D341Med (cell line): ENCODE results near the gene TSSC4.

Source experiments
- DNase-seq: peaks from one replicate; pipeline ENCODE4 v3.0.0; 2012; ENCODE audit warnings: low spot score

The TSSC4 gene

DNA sequence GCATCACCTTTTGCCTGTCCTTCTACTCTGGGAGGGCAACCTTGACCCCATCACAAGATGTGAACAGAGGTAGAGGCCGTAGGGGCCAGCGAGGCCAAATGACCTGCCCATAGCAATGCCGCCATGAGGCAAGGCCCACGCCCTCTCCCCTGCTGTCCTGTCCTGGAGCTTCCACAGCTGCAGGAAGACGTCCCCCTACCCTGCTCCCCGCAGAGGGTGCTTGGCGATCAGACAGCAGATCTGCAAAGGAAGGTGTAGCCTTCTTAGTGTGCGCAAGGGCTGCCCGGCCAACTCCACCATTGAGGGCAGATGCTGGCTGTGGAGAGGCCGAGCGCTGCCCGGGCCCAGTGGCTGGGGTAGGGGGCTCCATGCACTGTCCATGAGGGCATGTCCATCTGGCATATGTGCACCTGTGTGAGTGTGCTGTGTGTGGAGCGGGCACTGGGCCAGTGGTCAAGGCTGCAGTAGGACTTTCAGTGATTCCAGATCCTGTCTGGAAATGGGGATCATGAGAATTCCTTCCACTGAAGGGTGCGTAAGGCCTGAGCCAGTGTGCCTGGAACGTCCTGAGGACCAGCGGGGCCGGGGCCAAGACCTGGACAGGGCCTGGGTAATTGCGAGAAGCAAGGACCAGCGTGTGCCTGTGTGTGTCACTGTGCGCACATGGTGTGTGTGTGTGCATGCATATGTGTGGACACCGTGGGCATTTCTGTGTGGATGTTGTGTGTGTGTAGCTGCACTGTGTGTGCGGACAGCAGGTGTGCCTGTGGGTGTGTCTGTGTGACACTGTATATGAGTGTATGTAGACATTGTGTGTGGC is 32.8 kb downstream of the TSSC4 start:
- no peak for DNase-seq

GRCh38 chr11:2434008-2434407 is 33.5 kb downstream of the TSSC4 start:
- DNase-seq = no peak

GRCh38 chr11:2434506-2435255 is 34.1 kb downstream of the TSSC4 start:
- DNase-seq = no peak

DNA sequence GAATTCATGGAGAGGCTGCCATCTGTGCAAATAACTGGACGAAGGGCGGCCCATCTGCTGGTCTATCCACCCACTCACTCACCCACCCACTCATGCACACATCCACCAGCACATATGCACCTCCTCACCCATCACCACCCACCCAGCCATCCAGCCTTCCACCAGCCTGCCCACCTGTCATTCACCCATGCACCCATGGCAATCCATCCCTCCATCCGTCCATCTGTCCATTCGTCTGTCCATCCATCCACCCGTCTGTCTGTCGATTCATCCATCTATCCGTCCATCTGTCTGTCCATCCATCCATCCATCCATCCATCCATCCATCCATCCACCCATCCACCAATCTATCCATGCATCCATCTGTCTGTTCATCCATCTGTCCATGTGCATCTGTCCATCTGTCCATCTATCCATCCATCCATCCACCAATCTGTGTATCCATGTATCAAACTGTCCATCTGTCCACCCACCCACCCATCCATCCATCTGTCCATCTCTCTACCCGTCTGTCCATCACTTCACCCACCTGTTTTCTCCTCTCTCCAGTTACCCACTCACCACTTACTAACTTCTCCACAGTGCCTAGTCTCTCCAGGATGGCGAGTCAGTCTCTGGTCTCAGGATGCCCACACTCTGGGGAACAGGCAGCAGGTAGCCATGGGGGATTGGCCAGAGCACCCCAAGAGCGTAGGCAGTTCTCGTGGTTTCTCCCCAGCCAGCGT is 34.9 kb downstream of the TSSC4 start:
- no peak for DNase-seq

DNA sequence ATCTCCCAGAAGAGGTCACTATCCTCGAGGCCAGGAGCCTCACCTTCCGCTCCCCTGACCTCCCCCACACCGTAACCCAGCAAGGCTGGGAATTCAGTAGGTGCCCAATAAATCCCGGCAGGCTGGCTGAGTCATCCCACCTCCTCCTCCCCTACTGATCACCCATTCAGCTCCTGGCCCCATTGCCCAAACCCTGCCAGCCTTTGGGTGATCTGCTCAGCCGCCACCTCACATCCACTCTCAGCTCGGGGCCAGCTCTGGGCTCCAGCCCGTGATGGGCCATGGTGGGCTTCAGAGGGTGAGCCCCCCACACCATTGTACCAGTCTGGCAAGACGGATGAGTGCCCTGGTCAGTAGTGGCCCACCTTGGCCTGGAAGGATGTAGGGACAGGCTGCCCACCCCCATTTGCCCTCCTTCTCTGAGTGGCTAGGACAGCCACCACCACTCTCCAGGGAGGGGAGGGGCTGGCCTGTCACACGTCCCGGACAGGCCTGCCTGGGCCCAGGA is 35.5 kb downstream of the TSSC4 start:
- no peak for DNase-seq

DNA sequence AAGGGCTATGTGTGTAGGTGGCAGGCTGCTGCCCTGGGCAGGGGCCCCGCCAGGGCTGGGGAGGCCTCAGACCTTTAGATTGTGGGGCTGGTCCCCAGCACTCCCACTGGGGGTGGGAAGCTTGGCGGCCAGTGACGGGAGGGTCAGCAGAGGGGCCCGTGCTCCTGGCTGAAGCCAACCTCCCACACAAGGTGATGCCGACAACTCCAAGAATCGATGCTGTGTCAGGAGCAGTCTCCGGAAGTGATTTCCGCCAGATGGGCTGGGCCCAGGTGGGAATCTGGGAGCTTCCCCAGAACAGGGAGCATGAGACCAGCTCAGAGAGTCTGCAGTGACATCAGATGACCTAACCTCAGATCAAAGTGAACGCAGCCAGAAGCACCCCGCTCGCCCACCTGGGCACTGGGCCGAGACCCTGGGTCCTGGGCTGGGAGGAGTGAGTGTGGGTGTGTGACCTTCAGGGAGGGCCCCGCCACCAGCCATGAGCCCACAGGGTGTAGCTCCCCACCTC is 36.0 kb downstream of the TSSC4 start:
- DNase-seq = no peak

DNA sequence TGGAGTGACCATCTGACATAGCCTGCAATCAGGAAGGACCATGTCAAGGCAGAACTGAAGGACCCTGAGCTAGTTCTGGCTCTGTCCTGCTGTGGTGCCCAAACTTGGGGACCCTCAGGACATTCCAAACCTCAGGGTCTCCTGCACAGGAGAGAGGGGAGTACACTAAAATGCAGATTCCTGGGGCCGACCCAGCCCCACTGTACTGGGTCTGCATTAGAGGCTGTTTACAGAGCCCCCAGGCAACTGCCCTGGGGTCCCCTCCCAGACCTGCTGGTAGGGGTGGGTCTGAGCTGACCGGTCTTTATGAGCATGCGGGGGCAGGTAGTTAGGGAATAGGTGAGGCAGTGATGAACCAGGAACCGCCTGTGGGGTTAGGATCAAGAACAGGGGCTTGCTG is 37.0 kb downstream of the TSSC4 start:
- no peak for DNase-seq

GRCh38 chr11:2439820-2440219 is 39.3 kb downstream of the TSSC4 start:
- no peak for DNase-seq

DNA sequence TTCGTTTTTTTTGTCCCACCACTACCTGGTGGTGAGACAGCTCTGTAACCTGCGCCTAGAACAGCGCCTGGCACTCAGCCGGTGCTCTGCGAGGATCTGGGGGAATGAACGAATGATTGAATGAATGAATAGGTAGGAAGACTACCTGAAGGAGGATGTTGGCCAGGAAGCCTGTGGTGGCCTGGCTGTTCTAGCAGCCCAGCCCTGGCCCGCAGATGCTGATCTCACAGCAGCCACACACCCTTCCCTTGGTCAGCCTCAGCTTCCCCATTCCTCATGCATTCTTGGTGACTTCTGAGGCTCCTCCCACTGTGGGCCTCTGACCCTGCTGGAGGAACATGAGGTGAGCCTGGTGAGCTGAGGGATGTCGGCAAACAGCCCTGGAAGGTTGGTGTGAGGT is 40.1 kb downstream of the TSSC4 start:
- no peak for DNase-seq

GRCh38 chr11:2441171-2441570 is 40.6 kb downstream of the TSSC4 start:
- DNase-seq = no peak

DNA sequence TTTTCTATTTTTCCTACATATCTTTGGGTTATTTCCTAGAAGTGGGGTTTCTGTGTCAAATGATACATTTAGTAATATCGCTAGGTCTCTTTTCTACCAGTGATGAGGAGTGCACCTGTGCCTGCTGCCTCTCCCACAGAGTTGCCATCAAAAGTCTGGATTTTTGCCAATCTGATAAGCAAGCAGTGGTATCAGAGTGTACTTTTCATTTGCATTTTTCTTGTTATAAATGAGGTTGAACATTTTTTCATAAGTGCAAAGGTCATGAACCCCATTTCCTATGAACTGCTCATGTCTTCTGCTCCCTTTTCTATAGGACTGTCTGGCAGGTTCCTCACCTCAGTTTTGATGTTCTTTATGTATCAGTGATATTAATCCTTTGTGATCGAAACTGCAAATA is 42.0 kb downstream of the TSSC4 start:
- no peak for DNase-seq

- DNase-seq = no peak
Observed at GRCh38 chr11:2443406-2443805, 42.9 kb downstream of the TSSC4 start.

DNA sequence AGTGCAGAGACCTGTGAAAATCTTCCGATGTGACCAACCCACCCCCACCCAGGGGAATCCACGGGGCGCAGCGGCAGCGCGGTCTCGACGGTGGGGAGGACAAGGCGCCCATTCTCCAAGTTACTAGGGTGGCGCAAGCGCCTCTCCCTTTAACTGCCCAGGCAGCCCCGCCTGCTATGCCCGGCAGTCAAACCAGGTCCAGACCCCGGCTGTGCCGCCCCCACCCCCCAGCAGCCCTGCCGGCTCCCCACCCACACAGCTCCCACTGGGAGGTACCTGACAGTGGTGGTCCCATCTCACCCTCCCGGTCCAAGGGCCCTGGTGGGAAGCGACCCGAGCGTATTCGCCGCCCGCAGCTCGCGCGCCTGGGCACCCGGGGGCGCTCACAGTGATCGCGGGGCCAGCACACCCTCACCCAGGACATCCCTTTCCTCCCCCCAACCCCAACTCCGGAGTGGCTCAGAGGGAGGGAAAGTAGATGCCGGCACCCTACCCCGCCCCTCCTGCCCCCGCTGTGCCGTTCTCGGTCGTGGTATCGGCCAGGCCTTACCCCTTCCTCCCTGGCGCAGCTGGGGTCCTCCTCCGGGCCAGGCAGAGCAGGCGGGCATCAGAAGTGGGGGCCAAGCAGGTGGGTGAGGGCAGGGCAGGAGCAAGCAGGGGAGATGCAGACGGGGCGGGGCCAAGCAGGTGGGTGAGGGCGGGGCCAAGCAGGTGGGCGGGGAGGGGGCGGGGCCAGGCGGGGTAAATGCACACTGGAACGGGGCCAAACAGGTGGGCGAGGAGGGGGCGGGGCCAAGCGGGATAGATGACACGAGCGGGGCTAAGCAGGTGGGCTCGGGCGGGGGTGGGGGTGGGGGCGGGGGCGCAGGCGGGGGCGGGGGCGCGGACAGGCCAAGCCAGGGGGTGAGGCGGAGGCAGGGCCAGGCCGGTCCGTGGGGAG is 43.6 kb downstream of the TSSC4 start, which contains the start of gene TRPM5:
TSS of gene TRPM5 (minus strand) at position 634 of the 940 bp plus-strand sequence. CDS start 21,478 bp downstream, outside the sequence.
- DNase-seq = no peak

DNA sequence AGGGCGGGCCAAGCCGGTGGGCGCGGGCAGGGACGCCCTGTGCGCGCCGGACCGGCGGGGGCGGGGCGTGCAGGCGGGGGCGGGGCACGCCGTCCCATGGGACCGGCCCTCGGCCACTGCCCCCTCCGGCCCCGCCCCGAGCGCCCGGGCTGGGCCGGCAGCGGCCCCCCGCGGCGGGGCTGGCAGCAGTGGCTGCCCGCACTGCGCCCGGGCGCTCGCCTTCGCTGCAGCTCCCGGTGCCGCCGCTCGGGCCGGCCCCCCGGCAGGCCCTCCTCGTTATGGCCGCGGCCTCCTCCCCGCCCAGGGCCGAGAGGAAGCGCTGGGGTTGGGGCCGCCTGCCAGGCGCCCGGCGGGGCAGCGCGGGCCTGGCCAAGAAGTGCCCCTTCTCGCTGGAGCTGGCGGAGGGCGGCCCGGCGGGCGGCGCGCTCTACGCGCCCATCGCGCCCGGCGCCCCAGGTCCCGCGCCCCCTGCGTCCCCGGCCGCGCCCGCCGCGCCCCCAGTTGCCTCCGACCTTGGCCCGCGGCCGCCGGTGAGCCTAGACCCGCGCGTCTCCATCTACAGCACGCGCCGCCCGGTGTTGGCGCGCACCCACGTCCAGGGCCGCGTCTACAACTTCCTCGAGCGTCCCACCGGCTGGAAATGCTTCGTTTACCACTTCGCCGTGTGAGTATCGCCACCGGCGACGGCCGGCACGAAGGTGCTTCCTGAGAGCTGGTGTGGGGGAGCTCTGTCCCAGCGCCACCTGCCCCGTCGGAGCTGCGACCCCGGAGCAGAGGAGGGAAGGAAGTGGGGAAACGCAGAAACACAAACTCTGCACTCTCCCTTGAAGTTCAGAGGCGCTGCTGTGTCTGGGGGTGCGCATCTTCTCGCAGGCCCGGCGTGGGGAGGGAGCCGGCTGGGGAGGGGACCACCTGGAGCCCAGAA is 44.5 kb downstream of the TSSC4 start, which contains the start of gene KCNQ1:
TSS of gene KCNQ1 (plus strand) at position 188 of the 925 bp plus-strand sequence. CDS start at position 279, 91 bp downstream.
- DNase-seq = peak; percentile 64

DNA sequence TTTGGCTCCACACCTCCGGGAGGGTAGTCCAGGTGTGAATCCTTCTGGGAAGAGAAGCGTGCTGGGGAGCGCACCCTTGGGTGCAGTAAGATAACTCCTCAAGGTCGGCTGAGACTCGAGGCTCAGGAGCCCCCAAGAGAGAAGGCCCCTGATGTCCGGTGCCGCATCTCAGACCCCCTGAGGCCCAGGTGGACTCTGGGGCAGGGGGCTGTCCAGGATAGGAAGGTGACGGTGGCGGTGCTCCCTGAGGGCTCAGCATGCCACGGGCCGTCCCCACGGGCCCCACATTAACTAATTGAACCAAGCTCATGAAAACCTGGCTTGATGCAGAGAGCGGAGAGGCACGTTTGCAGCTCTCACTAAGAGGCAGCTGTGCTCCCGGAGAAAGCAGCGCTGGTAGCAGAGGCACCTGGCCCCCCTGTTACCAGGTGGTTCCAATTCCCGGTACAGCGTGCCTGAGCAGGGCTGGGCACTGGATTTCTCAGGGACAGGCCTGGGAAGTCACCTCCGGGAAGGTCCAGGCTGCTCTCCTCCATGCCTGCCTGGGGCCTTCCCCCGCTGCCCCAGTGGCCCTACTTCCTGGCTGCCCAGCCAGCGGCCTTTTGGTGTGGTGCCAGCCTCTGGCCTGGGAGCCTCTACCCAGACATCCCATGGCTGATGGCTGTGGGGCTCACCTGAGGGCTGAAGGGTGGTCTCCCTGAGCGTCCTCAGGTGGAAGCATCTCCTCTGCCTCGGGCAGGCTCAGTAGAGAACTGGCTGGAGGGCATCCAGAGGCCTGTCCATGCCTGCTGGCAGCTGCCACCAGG is 45.4 kb downstream of the TSSC4 start:
- DNase-seq = no peak

GRCh38 chr11:2446590-2447252 is 46.2 kb downstream of the TSSC4 start:
- DNase-seq = no peak

- no peak for DNase-seq
Observed at GRCh38 chr11:2447253-2447950, 46.9 kb downstream of the TSSC4 start.
